PFSK-1 (cell line): ENCODE measurements around the gene SLC30A9.

Experiments
- FOXP2 ChIP-seq: optimal IDR thresholded peaks from 2 replicates; pipeline ENCODE3; 2011; ENCODE audit warnings: borderline replicate concordance, control low read depth, inconsistent platforms; ENCODE audit not compliant: insufficient read depth; ENCODE audit errors: extremely low read length, extremely low read depth
- POLR2AphosphoS5 ChIP-seq: IDR thresholded peaks from 2 replicates; pipeline ENCODE4 v1.6.1; 2012; ENCODE audit warnings: low read depth, mild to moderate bottlenecking, control low read depth, low read length, moderate library complexity
- SIN3A ChIP-seq: IDR thresholded peaks from 2 replicates; pipeline ENCODE4 v1.6.1; 2012; ENCODE audit warnings: mild to moderate bottlenecking, low read length, moderate library complexity, borderline replicate concordance; ENCODE audit not compliant: insufficient read depth
- TAF1 ChIP-seq: IDR thresholded peaks from 2 replicates; pipeline ENCODE4 v1.6.1; 2012; ENCODE audit warnings: low read length, control low read depth, borderline replicate concordance; ENCODE audit not compliant: insufficient read depth
- TF ChIP-seq, protein P1 (sequence below), 2 experiments: IDR thresholded peaks; 2 replicates each; pipeline versions ENCODE4 v1.6.1 to v1.8.0; 2011 to 2012; ENCODE audit warnings: low read depth in 2 of 2, low read length in 2 of 2, control low read depth in 1 of 2, inconsistent platforms in 1 of 2, mild to moderate bottlenecking in 1 of 2, moderate library complexity in 1 of 2; ENCODE audit not compliant: insufficient read depth in 1 of 2

DNA sequence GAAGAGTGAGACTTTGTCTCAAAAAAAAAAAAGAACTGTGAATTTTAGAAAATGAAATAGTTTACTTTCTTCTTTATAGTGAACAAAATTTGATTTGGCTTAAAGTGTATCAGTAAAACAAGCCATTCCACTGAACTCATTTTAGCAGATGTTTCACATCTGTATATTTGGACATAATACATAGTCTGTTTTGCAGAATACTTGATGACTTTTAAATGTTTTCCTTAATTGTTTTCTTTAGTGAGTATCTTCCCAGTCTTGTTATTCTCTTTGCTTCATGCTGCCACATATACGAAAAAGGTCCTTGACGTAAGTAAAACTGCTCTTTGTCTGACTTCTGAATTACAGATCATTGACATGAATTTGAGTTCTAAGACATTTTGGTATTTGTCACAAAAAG lies 46.8 kb upstream of the SLC30A9 start:
- TF ChIP-seq POLR2AphosphoS5 (no peak), TAF1 (no peak), SIN3A (no peak), FOXP2 (no peak)
- TF ChIP-seq, protein P1, sequence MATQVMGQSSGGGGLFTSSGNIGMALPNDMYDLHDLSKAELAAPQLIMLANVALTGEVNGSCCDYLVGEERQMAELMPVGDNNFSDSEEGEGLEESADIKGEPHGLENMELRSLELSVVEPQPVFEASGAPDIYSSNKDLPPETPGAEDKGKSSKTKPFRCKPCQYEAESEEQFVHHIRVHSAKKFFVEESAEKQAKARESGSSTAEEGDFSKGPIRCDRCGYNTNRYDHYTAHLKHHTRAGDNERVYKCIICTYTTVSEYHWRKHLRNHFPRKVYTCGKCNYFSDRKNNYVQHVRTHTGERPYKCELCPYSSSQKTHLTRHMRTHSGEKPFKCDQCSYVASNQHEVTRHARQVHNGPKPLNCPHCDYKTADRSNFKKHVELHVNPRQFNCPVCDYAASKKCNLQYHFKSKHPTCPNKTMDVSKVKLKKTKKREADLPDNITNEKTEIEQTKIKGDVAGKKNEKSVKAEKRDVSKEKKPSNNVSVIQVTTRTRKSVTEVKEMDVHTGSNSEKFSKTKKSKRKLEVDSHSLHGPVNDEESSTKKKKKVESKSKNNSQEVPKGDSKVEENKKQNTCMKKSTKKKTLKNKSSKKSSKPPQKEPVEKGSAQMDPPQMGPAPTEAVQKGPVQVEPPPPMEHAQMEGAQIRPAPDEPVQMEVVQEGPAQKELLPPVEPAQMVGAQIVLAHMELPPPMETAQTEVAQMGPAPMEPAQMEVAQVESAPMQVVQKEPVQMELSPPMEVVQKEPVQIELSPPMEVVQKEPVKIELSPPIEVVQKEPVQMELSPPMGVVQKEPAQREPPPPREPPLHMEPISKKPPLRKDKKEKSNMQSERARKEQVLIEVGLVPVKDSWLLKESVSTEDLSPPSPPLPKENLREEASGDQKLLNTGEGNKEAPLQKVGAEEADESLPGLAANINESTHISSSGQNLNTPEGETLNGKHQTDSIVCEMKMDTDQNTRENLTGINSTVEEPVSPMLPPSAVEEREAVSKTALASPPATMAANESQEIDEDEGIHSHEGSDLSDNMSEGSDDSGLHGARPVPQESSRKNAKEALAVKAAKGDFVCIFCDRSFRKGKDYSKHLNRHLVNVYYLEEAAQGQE (IDR thresholded peaks at IDR 0.05; ENCODE audit: insufficient read depth in 1 of 2, low read depth in 2 of 2, low read length in 2 of 2): no peak
